GM19099 (cell line): ENCODE measurements around the gene CWH43.

Experiments used
- POLR2A ChIP-seq: IDR thresholded peaks from 3 replicates; pipeline ENCODE4 v1.6.1; 2011; ENCODE audit warnings: low read depth; ENCODE audit not compliant: insufficient read length; ENCODE audit errors: extremely low read depth

Gene CWH43

DNA sequence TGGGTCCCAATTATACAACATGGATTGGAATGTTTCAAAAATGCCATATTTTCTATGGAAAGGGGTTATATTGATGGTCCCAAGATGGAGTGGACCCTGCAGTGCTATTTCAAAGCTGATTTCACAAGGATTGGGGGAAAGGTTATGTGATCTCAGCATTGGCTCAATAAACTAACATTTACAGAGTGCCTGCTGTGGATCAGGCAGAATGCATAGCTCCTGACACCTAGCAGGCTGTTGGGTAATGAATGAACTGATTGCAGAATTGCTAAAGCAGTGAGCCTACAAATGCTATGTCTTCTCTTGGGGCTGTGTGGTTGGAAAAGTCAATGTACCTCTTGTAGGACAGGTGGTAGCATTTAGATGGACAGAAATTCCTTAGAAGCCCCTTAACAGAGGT lies 16.9 kb downstream of the CWH43 start:
- TF ChIP-seq POLR2A: no peak

DNA sequence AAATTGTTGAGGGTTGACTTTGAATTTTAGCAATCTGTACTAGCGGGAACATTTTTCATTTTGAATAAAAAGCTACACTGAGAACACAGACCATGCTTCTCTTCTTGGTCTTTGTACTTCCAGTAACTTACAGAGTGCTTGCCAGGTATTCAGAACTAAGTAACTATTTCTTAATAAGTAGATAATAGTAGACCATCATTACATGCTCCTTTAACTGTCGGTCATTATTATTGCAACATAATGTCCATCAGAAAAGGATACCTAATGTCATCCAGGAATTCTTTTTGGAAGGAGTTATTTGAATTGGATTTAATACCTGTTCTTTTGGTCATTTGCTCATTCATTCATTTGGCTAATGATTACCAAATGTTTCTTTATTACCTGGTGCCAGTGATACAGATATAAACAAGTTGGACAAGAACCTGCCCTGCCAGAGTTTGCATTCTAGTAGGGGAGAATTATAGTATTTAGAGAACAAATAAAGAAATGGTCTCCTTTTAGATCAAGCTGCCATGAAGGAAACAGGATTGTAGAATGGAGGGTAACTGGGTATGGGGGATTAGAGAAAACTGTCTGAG lies 32.7 kb downstream of the CWH43 start:
- no peak for TF ChIP-seq POLR2A

DNA sequence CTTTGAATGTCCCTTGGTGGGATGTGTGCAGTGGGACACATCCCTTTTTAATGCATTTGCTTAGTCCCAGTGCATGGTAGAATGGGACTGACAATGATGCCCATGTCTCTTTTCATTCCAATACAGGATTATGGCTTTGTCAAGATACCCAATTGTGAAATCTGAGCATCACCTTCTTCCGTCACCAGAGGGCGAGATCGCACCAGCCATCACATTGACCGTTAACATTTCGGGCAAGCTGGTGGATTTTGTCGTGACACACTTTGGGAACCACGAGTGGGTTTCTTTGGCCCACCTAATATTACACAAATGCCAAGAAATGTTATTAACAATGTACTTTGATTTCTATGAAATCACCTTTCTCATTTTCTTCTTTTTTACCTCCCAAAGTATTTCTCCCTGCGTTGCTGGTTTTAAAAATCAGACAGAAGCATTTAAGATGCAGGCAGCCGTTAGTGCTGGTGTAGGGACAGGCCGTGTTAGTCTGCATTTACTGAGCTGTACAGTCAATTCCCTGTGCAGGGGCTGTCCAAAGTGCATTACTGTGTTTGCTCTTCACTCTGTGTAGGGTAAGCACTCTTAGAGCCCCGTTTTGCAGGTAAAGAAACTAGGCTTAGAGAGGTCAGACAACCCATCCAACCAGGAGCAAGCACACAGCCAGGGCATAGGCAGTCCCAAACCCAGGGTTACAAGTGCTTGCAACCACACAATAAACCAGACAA lies 46.5 kb downstream of the CWH43 start:
- no peak for TF ChIP-seq POLR2A

DNA sequence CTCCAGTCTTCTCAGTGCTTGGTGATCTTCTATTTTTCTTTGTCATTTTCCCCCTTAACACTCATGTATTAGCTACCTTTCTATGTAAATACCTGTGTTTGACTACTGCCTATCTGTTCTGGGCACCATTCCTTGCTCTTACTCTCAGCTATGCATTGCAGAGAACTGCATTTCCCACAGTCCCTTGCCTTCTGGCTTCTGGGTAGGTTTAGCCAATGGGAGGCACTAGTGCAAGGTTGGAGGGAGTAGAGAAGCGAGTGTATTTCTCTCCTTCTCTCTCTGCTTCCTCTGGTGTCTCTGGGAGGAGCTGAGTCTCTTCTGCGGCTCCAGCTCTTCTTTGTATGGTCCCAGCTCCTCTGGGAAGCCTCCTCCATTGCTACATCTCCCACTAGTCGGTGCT lies 50.5 kb downstream of the CWH43 start:
- no peak for TF ChIP-seq POLR2A

DNA sequence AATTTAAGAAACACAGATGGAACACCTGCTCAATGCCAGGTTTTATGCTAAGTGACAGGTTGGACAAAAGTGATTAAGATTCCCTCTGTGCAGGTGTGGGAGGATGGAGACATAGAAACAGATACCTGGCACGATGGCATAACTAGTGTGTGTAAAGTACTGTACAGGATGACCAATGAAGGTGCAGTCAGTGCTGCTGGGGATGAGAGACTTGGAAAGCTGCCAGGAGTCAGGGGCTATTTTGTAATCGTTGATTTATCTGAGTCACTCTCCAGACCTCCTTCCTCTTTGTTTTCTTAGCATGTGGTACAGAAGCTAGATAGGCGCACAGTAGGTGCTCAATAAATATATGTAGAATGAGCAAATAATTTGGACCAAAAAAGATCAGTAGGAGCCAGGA lies 58.2 kb downstream of the CWH43 start:
- TF ChIP-seq POLR2A: no peak

DNA sequence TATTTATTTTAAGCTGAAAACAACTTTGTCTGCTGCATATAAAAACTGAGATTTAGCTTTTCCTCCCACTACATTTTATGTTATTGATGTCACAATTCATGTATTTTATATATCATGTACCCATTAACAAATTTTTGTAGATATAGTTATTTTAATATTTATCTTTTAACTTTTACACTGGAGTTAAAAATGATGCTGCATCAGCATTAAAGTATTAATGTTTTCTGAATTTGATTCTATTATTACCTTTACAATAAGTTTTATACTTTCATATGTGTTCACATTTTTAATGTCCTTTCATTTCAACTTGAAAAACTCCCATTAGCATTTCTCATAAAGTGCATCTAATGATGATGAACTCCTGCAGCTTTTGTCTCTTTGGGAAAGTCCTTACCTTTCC lies 72.2 kb downstream of the CWH43 start:
- no peak for TF ChIP-seq POLR2A

DNA sequence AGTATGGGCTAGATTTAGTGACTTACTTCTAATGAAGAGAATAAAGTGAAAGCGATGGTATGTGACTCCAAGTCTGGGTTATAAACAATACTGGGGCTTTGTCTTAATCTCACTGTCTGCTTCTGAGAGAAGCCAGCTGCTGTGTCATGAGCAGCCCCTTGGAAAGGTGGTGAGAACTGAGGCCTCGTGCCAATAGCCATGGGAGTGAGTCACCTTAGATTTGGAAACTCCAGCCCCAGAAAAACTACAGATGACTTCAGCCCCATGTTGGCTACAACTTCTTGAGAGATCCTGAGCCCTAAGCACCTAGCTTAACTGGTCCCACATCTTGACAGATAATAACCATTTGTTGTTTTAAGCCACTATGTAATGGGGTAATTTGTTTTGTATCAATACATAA lies 77.6 kb downstream of the CWH43 start:
- TF ChIP-seq POLR2A: no peak
